ENCODE data around the gene ROBO3.

ROBO3 gene

DNA sequence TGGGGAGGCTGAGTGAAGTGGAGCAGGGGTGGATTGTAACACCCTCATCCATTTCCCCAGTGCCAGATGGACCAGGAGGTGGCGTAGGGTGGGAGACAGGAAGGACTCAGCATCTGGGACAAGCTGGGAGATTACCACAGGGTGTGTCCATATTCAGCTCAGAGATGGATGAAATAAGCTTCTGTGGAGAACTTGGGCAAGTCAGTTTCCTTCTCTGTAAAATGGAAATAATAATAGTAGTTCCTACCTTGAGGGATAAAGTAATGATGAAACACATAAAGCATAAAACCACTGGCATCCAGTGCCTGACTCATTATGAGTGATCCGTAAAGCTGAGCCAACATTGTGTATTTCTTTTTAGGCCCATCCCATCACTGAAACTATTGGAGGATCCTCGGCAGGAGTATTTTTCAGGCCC is 33.0 kb downstream of the ROBO3 start:
- peak; percentile 11 for FAIRE-seq
- no peak for DNase-seq (ENCODE audit: insufficient read length, low spot score)
- TF ChIP-seq CTCF (IDR thresholded peaks at IDR 0.05; ENCODE audit: insufficient read depth, missing control alignments): no peak

DNA sequence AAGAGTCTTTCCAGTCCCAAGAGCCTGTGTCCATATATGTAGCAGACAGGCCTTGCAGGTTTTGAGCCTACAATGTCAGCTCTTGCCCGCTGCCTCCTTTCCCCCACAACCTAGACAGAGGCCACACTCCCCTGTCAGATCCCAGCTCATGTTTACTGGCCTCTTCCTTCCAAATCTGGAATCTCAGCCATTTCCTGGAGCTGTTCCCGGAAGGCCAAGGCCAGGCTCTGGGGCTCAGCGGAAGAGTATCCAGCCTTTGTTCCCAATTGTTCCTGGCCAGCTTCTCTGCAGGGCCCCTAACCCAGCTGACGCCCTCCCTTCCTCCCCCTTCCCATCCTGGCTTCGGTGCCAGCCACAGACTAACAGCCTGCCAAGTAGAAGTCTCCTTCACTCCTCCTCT is 33.5 kb downstream of the ROBO3 start:
- no peak for TF ChIP-seq CTCF (IDR thresholded peaks at IDR 0.05; ENCODE audit: insufficient read depth, missing control alignments)
- DNase-seq (ENCODE audit: insufficient read length, low spot score) (no peak), FAIRE-seq (no peak)

GRCh38 chr11:124899383-124900145 is 34.3 kb downstream of the ROBO3 start:
- DNase-seq (ENCODE audit: insufficient read length, low spot score) (peak; percentile 14), FAIRE-seq (peak; percentile 86)
- TF ChIP-seq CTCF (IDR thresholded peaks at IDR 0.05; ENCODE audit: insufficient read depth, missing control alignments): no peak

- DNase-seq (ENCODE audit: insufficient read length, low spot score) (no peak), FAIRE-seq (no peak)
- TF ChIP-seq CTCF (IDR thresholded peaks at IDR 0.05; ENCODE audit: insufficient read depth, missing control alignments): no peak
Observed at GRCh38 chr11:124900464-124900863, 35.2 kb downstream of the ROBO3 start.

DNA sequence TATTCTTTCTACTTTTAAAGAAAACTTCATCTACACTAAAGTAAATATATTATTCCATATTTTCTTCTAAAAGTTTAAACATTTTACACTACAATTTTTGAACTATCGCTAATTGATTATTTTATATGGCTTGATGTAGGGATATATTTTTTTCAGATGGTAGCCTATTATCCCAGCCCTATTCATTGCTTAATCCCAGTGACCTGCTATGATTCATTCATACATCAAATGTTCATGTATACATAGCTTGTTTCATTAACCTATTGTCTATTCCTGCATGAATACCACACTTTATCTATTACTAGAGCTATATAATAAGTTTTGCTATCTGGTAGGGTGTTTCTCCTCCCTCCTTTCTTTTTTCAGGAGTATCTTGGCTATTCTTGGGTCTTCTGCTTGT is 37.4 kb downstream of the ROBO3 start:
- DNase-seq (ENCODE audit: insufficient read length, low spot score) (no peak), FAIRE-seq (no peak)
- no peak for TF ChIP-seq CTCF (IDR thresholded peaks at IDR 0.05; ENCODE audit: insufficient read depth, missing control alignments)

DNA sequence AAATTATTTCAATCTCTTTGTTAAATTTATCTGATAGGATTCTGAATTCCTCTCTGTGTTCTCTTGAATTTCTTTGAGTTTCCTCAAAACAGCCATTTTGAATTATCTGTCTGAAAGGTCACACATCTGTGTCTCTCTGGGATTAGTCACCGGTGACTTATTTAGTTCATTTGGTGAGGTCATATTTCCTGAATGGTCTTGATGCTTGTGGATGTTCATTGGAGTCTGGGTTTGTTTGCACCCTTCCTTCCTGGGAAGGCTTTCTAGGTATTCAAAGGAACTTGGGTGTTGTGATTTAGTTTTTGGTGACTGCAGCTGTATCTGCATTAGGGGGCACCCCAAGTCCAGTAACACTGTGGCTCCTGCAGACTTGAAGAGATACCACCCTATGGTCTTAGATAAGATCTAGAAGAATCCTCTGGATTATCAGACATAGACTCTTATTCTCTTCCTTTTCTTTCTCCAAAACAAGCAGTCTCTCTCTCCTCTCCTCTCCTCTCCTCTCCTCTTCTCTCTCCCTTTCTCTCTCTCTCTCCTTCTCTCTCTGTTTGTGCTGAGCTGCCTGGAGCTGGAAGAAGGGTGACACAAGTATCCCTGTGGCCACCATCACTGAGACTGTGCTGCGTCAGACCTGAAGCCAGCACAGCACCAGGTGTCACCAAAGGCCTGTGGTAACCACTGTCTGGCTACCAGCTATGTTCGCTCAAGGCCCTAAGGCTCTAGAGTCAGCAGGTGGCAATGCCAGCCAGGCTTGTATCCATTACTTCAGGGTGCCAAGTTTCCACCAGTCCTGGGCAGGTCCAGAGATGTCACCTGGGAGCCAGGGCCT is 50.5 kb downstream of the ROBO3 start:
- DNase-seq (ENCODE audit: insufficient read length, low spot score) (no peak), FAIRE-seq (no peak)
- no peak for TF ChIP-seq CTCF (IDR thresholded peaks at IDR 0.05; ENCODE audit: insufficient read depth, missing control alignments)

- TF ChIP-seq CTCF (IDR thresholded peaks at IDR 0.05; ENCODE audit: insufficient read depth, missing control alignments): no peak
- FAIRE-seq (no peak), DNase-seq (ENCODE audit: insufficient read length, low spot score) (no peak)
Observed at GRCh38 chr11:124916370-124916710, 51.1 kb downstream of the ROBO3 start.

Measured in D721Med (cell line).